Vagina (tissue), 2 donors: ENCODE measurements around the gene NEDD4L. TPM values are rescaled to one million over a fixed set of nuclear protein-coding genes. Genes with fewer than 3 reads are reported as not detected.

ENCODE experiments used
- DNase-seq, 2 donors: peaks; one replicate each; pipeline ENCODE4 v3.0.0-alpha.2; 2017; ENCODE audit errors: extremely low spot score in 2 of 2
- H3K27ac ChIP-seq: fragments of 200-600 bp; sonication (generic); one replicate; pipeline ENCODE4 v1.5.1; 2019
- H3K27me3 ChIP-seq: fragments of 200-600 bp; sonication (generic); one replicate; pipeline ENCODE4 v1.5.1; 2019
- H3K36me3 ChIP-seq, 2 donors: fragments of 200-600 bp; sonication (generic); one replicate each; pipeline ENCODE4 v1.5.1; 2017 to 2019
- H3K4me1 ChIP-seq: fragments of 200-600 bp; sonication (generic); one replicate; pipeline ENCODE4 v1.5.1; 2019
- H3K4me3 ChIP-seq, 2 donors: fragments of 200-600 bp; sonication (generic); 1 replicate in 1 of 2; 2 replicates in 1 of 2; pipeline ENCODE4 v1.5.1; 2016 to 2019
- H3K9me3 ChIP-seq: fragments of 200-600 bp; sonication (generic); one replicate; pipeline ENCODE4 v1.5.1; 2019
- POLR2A ChIP-seq, 2 donors: fragments of 450-650 bp; IDR thresholded peaks; one replicate each; pipeline ENCODE4 v1.6.1; 2017; ENCODE audit warnings: antibody characterized with exemption in 2 of 2, mild to moderate bottlenecking in 2 of 2, moderate library complexity in 2 of 2
- POLR2AphosphoS5 ChIP-seq, 2 donors: sonication (generic); formaldehyde crosslinking; IDR thresholded peaks; one replicate each; pipeline ENCODE4 v1.9.0; 2017; ENCODE audit warnings: antibody characterized with exemption in 2 of 2, mild to moderate bottlenecking in 2 of 2, low read depth in 1 of 2; ENCODE audit not compliant: insufficient read depth in 1 of 2
- intact Hi-C: fragments of 100-400 bp; cut with DNase I; formaldehyde crosslinking; loops from one replicate; pipeline ENCODE4 v1.15.1; 2023
- total RNA-seq: library from RNA; depleted of rRNA; stranded (reverse); fragments of >200 nt; gene quantifications from one replicate; pipeline ENCODE4 v1.2.3, GENCODE V29; 2016
- TF ChIP-seq, protein P1 (sequence below), 3 experiments: fragments of 450-650 bp in 2 of 3; fragments of 200-600 bp in 1 of 3; sonication (generic) in 1 of 3; IDR thresholded peaks; one replicate each; pipeline ENCODE4 v1.5.1; 2017 to 2019; ENCODE audit warnings: antibody characterized with exemption in 3 of 3, mild to moderate bottlenecking in 2 of 3, moderate library complexity in 2 of 3

NEDD4L gene
- total RNA-seq, 1 donor from 2014 or later, result 42.2 TPM

DNA sequence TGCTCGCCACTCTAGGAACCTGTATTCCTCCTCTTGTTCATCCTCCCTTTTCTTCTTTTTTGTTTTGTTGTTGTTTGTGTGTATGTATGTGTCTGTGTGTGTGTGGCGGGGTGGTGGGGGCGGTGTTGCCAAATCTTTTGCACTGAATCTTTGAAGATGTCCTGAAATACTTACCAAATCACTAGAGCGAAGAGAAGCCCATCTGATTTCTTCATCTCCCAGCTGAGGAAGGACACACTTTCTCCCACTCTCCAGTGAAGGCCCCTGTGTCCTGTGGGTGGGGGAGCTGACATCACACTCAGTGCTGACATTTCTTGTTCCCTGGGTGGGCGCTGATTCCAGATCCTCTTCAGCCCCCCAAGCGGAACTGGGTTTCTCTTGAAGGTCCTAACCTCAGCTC is 74.5 kb downstream of the NEDD4L start:
- H3K4me3 ChIP-seq, result no peak overlapping the region
- H3K36me3 ChIP-seq, result no peaks in the 10 kb centered on the region
- H3K4me1 ChIP-seq, result no peaks in the 10 kb centered on the region
- intact Hi-C loops, result no loop called here
- no peak overlapping the region for H3K27ac ChIP-seq
- H3K9me3 ChIP-seq, result no peaks in the 10 kb centered on the region
- TF ChIP-seq POLR2AphosphoS5 (IDR thresholded peaks at IDR 0.05; ENCODE audit: insufficient read depth in 1 of 2, low read depth in 1 of 2) (no peak), POLR2A (IDR thresholded peaks at IDR 0.05) (no peak)
- TF ChIP-seq, protein P1, sequence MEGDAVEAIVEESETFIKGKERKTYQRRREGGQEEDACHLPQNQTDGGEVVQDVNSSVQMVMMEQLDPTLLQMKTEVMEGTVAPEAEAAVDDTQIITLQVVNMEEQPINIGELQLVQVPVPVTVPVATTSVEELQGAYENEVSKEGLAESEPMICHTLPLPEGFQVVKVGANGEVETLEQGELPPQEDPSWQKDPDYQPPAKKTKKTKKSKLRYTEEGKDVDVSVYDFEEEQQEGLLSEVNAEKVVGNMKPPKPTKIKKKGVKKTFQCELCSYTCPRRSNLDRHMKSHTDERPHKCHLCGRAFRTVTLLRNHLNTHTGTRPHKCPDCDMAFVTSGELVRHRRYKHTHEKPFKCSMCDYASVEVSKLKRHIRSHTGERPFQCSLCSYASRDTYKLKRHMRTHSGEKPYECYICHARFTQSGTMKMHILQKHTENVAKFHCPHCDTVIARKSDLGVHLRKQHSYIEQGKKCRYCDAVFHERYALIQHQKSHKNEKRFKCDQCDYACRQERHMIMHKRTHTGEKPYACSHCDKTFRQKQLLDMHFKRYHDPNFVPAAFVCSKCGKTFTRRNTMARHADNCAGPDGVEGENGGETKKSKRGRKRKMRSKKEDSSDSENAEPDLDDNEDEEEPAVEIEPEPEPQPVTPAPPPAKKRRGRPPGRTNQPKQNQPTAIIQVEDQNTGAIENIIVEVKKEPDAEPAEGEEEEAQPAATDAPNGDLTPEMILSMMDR (IDR thresholded peaks at IDR 0.05), result no peak
- DNase-seq, result no peak
- no peaks in the 10 kb centered on the region for H3K27me3 ChIP-seq

DNA sequence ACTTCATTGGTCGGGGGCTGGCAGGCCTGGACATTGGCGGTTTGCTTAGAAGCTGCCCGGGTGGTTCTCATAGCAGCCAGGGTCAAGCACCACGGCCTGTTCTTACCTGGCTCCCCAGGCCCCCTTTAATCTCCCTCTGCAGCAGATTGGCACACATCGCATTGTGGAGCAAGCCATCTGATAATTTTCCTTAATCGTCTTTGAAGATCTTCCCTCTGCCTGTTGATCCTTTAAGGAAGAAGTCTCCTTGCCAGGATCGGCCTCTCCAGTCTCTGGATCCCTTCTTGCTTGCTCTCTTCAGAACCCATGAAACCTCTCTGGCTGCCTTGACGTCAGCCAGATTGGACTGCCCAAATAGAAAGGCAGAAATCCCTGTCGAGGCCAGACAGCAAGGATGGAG is 75.8 kb downstream of the NEDD4L start:
- intact Hi-C loops, result no loop called here

DNA sequence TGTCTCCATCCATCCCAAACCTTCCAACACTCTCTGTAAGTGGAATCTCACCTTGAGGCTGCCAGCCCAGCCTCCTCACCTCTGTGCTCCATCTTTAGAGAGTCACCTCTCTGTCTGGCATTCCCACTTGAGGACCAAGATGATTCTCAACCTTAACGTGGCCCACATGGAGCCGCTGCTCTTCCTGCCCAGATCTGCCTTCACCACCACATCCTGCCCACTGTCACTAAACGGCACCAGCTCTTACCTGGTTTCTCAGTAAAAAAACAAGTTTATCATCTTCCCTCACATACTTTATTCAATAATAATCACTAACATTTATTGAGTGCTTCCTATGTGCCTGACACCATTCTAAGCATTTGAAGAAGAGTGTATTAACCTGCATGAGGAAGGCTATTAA is 80.4 kb downstream of the NEDD4L start:
- intact Hi-C loops, result no loop called here
- H3K27ac ChIP-seq, result no peak overlapping the region

More for the DNA sequence above, 75.8 kb downstream of the NEDD4L start:
- Histone ChIP-seq H3K36me3 (no peaks in the 10 kb centered on the region), H3K9me3 (no peaks in the 10 kb centered on the region), H3K27ac (no peak overlapping the region), H3K4me3 (no peak overlapping the region), H3K4me1 (no peaks in the 10 kb centered on the region), H3K27me3 (no peaks in the 10 kb centered on the region)
- TF ChIP-seq, protein P1 (IDR thresholded peaks at IDR 0.05), result no peak
- TF ChIP-seq POLR2A (IDR thresholded peaks at IDR 0.05) (no peak), POLR2AphosphoS5 (IDR thresholded peaks at IDR 0.05; ENCODE audit: insufficient read depth in 1 of 2, low read depth in 1 of 2) (no peak)
- DNase-seq, result no peak

DNA sequence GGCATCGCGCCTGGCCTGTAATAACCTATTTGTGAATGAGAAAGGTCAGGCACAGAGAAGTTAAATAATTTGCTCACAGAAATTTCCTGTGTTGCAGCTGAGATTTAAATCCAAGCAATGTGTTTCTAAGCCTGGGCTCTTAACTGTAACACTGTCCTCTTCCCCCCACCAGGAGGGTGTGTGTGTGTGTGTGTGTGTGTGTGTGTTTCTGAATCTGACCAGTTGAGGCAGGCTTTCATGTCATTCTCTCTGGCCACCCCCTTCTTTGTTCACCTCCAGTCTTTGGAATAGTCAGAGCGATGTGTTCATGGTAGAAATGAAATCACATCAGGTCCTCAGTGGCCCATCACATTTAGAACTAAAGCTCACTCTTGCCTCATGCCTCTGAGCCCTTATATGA is 81.2 kb downstream of the NEDD4L start:
- Histone ChIP-seq H3K27ac (no peak overlapping the region), H3K27me3 (no peaks in the 10 kb centered on the region), H3K4me3 (no peak overlapping the region), H3K36me3 (no peaks in the 10 kb centered on the region), H3K9me3 (no peaks in the 10 kb centered on the region), H3K4me1 (no peaks in the 10 kb centered on the region)
- no peak for DNase-seq
- TF ChIP-seq, protein P1 (IDR thresholded peaks at IDR 0.05), result no peak
- no peak for TF ChIP-seq POLR2AphosphoS5 (IDR thresholded peaks at IDR 0.05; ENCODE audit: insufficient read depth in 1 of 2, low read depth in 1 of 2)
- no peak for TF ChIP-seq POLR2A (IDR thresholded peaks at IDR 0.05)
- intact Hi-C loops, result no loop called here

More for the DNA sequence above, 80.4 kb downstream of the NEDD4L start:
- no peaks in the 10 kb centered on the region for H3K9me3 ChIP-seq
- no peaks in the 10 kb centered on the region for H3K36me3 ChIP-seq
- TF ChIP-seq POLR2A (IDR thresholded peaks at IDR 0.05) (no peak), POLR2AphosphoS5 (IDR thresholded peaks at IDR 0.05; ENCODE audit: insufficient read depth in 1 of 2, low read depth in 1 of 2) (no peak)
- TF ChIP-seq, protein P1 (IDR thresholded peaks at IDR 0.05), result no peak
- no peaks in the 10 kb centered on the region for H3K4me1 ChIP-seq
- no peak overlapping the region for H3K4me3 ChIP-seq
- H3K27me3 ChIP-seq, result no peaks in the 10 kb centered on the region
- DNase-seq, result no peak

DNA sequence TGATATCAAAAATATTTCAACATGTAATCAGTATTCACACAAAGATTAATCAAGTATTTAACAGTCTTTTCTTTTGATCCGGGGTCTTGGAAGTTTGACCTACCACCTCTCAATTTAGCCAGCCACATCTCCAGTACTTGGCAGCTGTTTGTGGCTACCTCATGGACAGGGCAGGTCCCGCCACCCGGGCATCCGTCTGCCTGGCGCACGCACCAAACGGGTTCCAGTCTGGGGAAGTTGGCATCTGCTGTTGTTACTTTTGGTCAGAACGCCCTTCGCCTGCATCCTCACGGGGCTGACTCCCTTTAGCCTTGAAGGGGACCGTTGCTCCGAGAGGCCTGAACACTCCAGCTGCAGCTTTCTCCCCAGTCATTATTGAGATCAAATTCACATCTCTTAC is 81.7 kb downstream of the NEDD4L start:
- TF ChIP-seq POLR2A (IDR thresholded peaks at IDR 0.05) (no peak), POLR2AphosphoS5 (IDR thresholded peaks at IDR 0.05; ENCODE audit: insufficient read depth in 1 of 2, low read depth in 1 of 2) (no peak)
- TF ChIP-seq, protein P1 (IDR thresholded peaks at IDR 0.05), result no peak
- Histone ChIP-seq H3K4me1 (no peaks in the 10 kb centered on the region), H3K9me3 (no peaks in the 10 kb centered on the region), H3K27ac (no peak overlapping the region), H3K36me3 (no peaks in the 10 kb centered on the region), H3K27me3 (no peaks in the 10 kb centered on the region), H3K4me3 (no peak overlapping the region)
- intact Hi-C loops, result no loop called here
- no peak for DNase-seq
